ENCODE data around the gene VRTN. TPM values are rescaled to one million over a fixed set of nuclear protein-coding genes. Genes with fewer than 3 reads are reported as not detected.

Gene VRTN
- total and polyA plus RNA-seq, 2 of the 13 experiments (the other 11 are each of a cell fraction or from before 2014, with no cell fraction given) = not detected

DNA sequence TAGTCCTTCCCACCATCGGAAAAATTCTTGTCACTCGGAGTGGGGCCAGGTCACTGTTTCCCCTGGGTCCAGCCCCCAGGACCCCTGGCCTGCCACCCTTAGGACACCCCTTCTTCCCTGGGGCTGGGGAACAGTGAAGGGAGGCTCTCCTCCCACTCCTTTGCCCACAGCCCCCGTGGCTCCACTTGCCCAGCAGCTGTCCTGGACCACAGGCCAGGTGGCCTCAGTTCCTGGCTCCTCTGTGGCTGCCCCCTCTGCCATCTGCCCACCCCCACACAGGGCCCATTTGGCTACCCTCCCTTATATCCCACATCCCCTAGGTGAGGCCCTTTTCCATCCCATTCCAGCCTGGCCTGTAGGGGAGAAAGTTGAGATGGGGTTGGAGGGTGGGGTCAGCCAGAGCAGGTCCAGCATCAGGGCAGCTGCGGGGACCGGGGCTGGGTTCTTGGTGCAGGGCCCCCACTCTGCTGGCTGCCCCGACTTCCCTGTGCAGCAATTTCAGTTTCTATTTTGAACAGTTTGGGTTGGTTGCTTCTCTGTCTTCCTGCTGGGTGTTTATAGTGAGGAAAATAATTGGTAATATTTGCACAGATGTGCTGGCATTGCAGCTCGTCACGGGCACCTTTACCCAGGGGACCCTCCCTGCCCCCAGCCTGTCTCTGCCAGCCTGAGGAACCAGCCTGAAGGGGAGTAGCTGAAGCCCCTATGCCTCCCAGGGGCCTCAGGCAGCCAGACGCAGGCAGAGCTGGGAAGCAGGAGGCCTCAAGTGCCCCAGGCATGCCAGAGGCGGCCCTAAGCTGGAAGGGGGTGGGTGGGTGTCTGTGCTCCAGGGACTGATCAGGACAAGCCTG is 54.4 kb downstream of the VRTN start:
- H3K27ac ChIP-seq (ENCODE audit: extremely low read length, insufficient read depth, low read length) = no peak overlapping the region
- H3K4me3 ChIP-seq (replicated peaks in 1 of 3; ENCODE audit: insufficient read depth in 1 of 3, low read depth in 2 of 3, low read length in 3 of 3) = no peak overlapping the region
- WGBS (ENCODE audit: low lambda C conversion rate) = 18% methylated on average over 7 of the region's 10 CpGs
- in situ Hi-C loops (cut with HindIII; ENCODE audit: extremely low pct_ligation_motif_present, low pct_unique_long_range_greater_than_20kb) = no loop called here
- ChIA-PET POLR2A (no interaction called here), CTCF (ENCODE audit: low intra/inter-chr PET ratio, low total read pairs) (no interaction called here)
- FAIRE-seq = no peak
- no peak overlapping the region for H3K4me2 ChIP-seq (ENCODE audit: low read depth, low read length)
- no peak for DNase-seq (ENCODE audit: low spot score)
- intact Hi-C loops (cut with micrococcal nuclease; ENCODE audit: unreplicated experiment) = no loop called here
- H3K9me3 ChIP-seq (ENCODE audit: low read length) = no peaks in the 10 kb centered on the region
- no peaks in the 10 kb centered on the region for H4K20me1 ChIP-seq (ENCODE audit: insufficient read depth, low read length)
- no peak overlapping the region for H3K9ac ChIP-seq (ENCODE audit: insufficient read depth, low read depth, low read length)
- ATAC-seq = no peak
- peaks cover 4 to 42% of the 10 kb centered on the region in 2 experiments for H3K27me3 ChIP-seq (ENCODE audit: control insufficient read depth in 1 of 2, insufficient read depth in 2 of 2, low read length in 2 of 2)
- TF ChIP-seq RARG (CRISPR knock-in tag; IDR thresholded peaks at IDR 0.05; ENCODE audit: low read depth) (no peak), JUND (CRISPR knock-in tag; IDR thresholded peaks at IDR 0.05) (no peak), HOXA3 (CRISPR knock-in tag; IDR thresholded peaks at IDR 0.05) (no peak), SMARCE1 (IDR thresholded peaks at IDR 0.05; ENCODE audit: borderline replicate concordance) (no peak), ISL2 (CRISPR knock-in tag; IDR thresholded peaks at IDR 0.05) (no peak), MEIS2 (CRISPR knock-in tag; IDR thresholded peaks at IDR 0.05) (no peak), PITX1 (CRISPR knock-in tag; IDR thresholded peaks at IDR 0.05) (no peak), ZNF816 (CRISPR knock-in tag; IDR thresholded peaks at IDR 0.05; ENCODE audit: borderline replicate concordance) (no peak)
- TF ChIP-seq, protein P1, sequence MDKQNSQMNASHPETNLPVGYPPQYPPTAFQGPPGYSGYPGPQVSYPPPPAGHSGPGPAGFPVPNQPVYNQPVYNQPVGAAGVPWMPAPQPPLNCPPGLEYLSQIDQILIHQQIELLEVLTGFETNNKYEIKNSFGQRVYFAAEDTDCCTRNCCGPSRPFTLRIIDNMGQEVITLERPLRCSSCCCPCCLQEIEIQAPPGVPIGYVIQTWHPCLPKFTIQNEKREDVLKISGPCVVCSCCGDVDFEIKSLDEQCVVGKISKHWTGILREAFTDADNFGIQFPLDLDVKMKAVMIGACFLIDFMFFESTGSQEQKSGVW (CRISPR knock-in tag; IDR thresholded peaks at IDR 0.05; ENCODE audit: borderline replicate concordance) = no peak
- H3K79me2 ChIP-seq (ENCODE audit: insufficient read depth, low read length) = no peaks in the 10 kb centered on the region
- BruUV-seq (replicated peaks) = no TSS peak
- no peak overlapping the region for H2AFZ ChIP-seq (ENCODE audit: low read length)
- no peaks in the 10 kb centered on the region for H3K36me3 ChIP-seq (replicated peaks in 1 of 2; ENCODE audit: control insufficient read depth in 1 of 2, insufficient read depth in 2 of 2, low read length in 2 of 2)
- no peaks in the 10 kb centered on the region for H3K4me1 ChIP-seq (ENCODE audit: insufficient read depth, low read length)

Data from HepG2 (cell line).